ENCODE measurements around the gene PLCB4. TPM values are rescaled to one million over a fixed set of nuclear protein-coding genes. Genes with fewer than 3 reads are reported as not detected.

PLCB4 gene
- total and polyA plus RNA-seq, 5 donors, result 9.4 to 42.2 (median 27.7) TPM

DNA sequence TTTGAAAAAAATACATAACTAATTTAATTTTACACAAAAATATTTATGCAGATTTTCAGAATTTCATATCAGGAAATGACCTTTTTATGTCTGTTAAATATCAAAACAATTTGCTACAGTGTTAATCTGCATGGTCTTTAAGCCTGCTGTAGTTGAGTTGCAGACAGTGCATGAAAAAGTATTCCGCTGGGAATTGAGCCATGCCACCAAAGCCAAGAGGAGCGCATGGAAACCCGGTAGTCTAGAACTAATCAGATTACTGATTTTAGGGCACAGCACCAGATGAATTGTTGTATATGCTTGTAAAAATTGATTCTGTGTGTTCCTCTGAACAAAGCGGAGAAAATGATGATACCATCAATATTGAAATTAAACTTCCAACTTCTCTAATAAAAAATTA, 411.2 kb downstream of the PLCB4 start:
- Histone ChIP-seq H3K4me1 (ENCODE audit: control insufficient read depth, insufficient read depth, low read length) (no peaks in the 10 kb centered on the region), H3K27me3 (ENCODE audit: control insufficient read depth, insufficient read depth) (no peaks in the 10 kb centered on the region), H3K27ac (ENCODE audit: low read length) (no peak overlapping the region), H3K9me3 (ENCODE audit: control insufficient read depth, low read length) (no peaks in the 10 kb centered on the region), H3K4me3 (ENCODE audit: low read length) (no peak overlapping the region)
- DNase-seq, result no peak
- intact Hi-C loops (cut with DNase I), result no loop called here
- 87% methylated on average over 4 of the region's 4 CpGs for WGBS
- ATAC-seq, result no peak

DNA sequence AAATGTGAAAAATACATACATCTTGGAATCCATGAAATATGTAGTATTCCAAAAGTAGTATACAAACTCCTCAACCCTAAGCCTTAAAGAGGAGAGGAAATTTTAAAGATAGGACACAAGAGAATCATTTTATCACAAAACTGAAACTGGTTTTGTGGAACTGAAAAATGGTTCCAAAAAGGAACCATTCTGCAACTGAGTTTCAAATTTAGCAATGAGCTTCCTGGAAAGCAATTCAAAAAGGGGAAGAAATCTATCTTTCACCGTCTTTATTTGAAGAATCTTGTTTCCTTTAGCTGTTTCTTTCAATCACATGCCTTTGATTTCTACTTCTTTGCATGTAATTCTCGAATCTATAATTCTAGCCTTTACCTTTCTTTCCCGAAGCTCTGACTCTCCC, 413.3 kb downstream of the PLCB4 start:
- H3K4me3 ChIP-seq (ENCODE audit: low read length), result no peak overlapping the region
- no peak for ATAC-seq
- no peaks in the 10 kb centered on the region for H3K4me1 ChIP-seq (ENCODE audit: control insufficient read depth, insufficient read depth, low read length)
- DNase-seq, result no peak
- no peaks in the 10 kb centered on the region for H3K9me3 ChIP-seq (ENCODE audit: control insufficient read depth, low read length)
- no peak overlapping the region for H3K27ac ChIP-seq (ENCODE audit: low read length)
- WGBS, result 83% methylated on average over 3 of the region's 3 CpGs
- no peaks in the 10 kb centered on the region for H3K27me3 ChIP-seq (ENCODE audit: control insufficient read depth, insufficient read depth)
- intact Hi-C loops (cut with DNase I), result no loop called here

DNA sequence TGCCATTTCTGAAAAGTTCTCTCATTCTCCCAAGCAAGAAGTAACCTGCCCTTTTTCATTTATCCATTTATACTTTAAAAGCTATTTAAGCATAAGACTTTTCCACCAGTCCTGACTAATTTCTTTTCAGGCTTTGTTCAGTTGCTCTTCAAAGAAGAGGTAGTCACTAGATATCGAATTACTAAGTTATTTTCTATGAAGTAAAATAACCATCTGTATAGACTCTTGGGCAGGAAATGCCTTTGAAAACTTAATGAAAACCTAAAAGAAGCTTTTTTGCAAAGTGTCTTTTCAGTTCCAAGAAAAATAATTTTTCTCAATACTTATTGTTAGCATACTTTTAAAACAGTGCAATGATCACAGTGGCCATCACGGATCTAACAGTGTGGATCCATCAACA, 414.2 kb downstream of the PLCB4 start:
- DNase-seq (no peak), ATAC-seq (no peak)
- Histone ChIP-seq H3K4me1 (ENCODE audit: control insufficient read depth, insufficient read depth, low read length) (no peaks in the 10 kb centered on the region), H3K27me3 (ENCODE audit: control insufficient read depth, insufficient read depth) (no peaks in the 10 kb centered on the region), H3K4me3 (ENCODE audit: low read length) (no peak overlapping the region), H3K9me3 (ENCODE audit: control insufficient read depth, low read length) (no peaks in the 10 kb centered on the region), H3K27ac (ENCODE audit: low read length) (no peak overlapping the region)
- 72% methylated on average over 2 of the region's 2 CpGs for WGBS
- intact Hi-C loops (cut with DNase I), result no loop called here

DNA sequence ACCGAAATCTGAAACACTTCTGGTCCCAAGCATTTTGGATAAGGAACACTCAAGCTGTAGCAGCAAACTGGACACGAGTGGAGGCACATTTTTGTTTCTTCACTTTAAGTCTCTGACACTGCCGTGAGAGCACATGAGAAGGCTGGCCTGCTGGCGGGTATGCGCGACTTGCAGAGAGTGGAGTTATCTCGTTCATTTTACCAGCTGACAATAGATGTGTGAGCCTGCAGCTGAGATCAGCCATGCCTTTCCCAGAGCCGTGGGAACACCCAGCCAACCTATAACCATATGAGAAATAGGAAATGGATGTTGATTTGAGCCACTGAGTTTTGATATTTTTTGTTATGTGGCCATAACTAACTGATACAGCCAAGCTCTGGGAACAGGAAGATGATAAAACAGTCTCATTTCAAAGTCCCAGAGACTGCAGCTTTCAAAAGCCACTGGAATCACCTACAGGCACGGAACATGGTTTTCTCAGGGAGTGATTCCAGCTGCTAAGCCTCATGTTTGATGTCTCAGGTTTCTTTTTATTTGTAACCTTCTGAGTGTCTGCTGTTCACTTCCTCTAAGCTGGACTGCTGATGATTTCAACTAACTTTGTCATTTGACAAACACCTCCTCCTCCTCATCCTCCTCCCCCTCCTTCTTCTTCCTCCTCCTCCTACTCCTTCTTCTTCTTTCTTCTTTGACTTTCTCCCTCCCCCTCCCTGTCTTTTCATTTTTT, 416.9 kb downstream of the PLCB4 start:
- DNase-seq (no peak), ATAC-seq (no peak)
- H3K27me3 ChIP-seq (ENCODE audit: control insufficient read depth, insufficient read depth), result no peaks in the 10 kb centered on the region
- 64% methylated on average over 9 of the region's 9 CpGs for WGBS
- no peaks in the 10 kb centered on the region for H3K4me1 ChIP-seq (ENCODE audit: control insufficient read depth, insufficient read depth, low read length)
- H3K9me3 ChIP-seq (ENCODE audit: control insufficient read depth, low read length), result no peaks in the 10 kb centered on the region
- intact Hi-C loops (cut with DNase I), result no loop called here
- H3K4me3 ChIP-seq (ENCODE audit: low read length), result no peak overlapping the region
- no peak overlapping the region for H3K27ac ChIP-seq (ENCODE audit: low read length)

DNA sequence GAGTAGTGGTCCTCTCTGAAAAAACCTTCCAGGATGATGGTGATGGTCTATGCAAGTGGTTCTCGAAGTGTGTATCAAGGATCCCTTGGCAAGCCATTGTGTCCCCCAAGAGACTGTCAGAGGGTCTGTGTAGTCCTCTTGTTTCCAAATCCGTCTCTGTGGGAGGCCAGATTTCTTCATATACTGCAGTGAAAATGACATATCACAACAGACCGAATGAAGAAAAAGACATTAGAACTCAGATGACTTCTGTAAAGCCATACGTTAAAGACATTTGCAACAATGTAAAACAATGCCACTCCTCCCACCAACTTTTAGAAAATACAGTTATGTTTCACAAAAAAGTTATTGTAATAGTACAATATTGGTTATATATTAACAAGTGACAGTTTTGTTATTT, 418.3 kb downstream of the PLCB4 start:
- ATAC-seq (no peak), DNase-seq (no peak)
- H3K4me3 ChIP-seq (ENCODE audit: low read length), result no peak overlapping the region
- intact Hi-C loops (cut with DNase I), result no loop called here
- H3K4me1 ChIP-seq (ENCODE audit: control insufficient read depth, insufficient read depth, low read length), result no peaks in the 10 kb centered on the region
- no peak overlapping the region for H3K27ac ChIP-seq (ENCODE audit: low read length)
- WGBS, result 79% methylated on average over 4 of the region's 4 CpGs
- H3K9me3 ChIP-seq (ENCODE audit: control insufficient read depth, low read length), result no peaks in the 10 kb centered on the region
- no peaks in the 10 kb centered on the region for H3K27me3 ChIP-seq (ENCODE audit: control insufficient read depth, insufficient read depth)

DNA sequence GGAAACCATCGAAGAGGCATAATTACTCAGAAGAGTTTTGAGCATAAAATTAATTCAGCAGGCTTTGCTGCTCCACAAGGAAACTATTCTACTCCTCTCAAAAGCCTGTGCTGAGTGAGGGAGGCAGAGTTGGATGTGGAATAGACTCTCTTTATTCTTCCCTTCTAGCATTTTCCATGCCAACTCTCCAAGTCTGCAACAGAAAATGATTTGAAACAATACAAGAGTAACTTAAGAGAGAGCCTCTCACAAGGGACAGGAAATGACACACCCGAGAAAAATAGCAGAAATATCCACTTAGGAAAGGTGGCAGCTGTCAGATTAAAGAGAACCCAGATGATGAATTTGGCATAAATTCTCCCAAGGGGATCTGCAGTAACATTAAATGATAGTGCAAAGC, 419.2 kb downstream of the PLCB4 start:
- DNase-seq (no peak), ATAC-seq (no peak)
- WGBS, result 45% methylated on average over 2 of the region's 2 CpGs
- Histone ChIP-seq H3K9me3 (ENCODE audit: control insufficient read depth, low read length) (no peaks in the 10 kb centered on the region), H3K27ac (ENCODE audit: low read length) (no peak overlapping the region), H3K4me1 (ENCODE audit: control insufficient read depth, insufficient read depth, low read length) (no peaks in the 10 kb centered on the region), H3K4me3 (ENCODE audit: low read length) (no peak overlapping the region), H3K27me3 (ENCODE audit: control insufficient read depth, insufficient read depth) (no peaks in the 10 kb centered on the region)
- intact Hi-C loops (cut with DNase I), result no loop called here

DNA sequence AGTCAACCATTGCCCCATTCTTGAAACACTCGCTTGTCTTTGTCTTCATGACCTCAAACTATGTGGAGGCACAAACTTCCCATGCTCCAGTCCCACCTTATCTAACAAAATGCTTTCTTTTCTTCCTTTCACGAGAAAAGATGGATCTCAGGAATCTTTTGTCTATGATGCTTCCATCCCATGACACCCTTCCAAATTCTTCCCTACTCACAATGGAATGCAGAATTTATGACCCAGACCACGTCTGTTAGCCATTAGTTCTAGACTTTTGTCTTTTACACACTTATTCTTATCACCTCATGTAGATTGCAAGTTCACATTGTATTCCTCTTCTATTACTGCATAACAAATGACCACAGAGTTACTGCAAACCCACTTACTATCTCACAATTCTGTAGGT, 421.3 kb downstream of the PLCB4 start:
- no peak for ATAC-seq
- no peak overlapping the region for H3K4me3 ChIP-seq (ENCODE audit: low read length)
- H3K4me1 ChIP-seq (ENCODE audit: control insufficient read depth, insufficient read depth, low read length), result no peaks in the 10 kb centered on the region
- H3K27me3 ChIP-seq (ENCODE audit: control insufficient read depth, insufficient read depth), result no peaks in the 10 kb centered on the region
- no peaks in the 10 kb centered on the region for H3K9me3 ChIP-seq (ENCODE audit: control insufficient read depth, low read length)
- intact Hi-C loops (cut with DNase I), result no loop called here
- DNase-seq, result no peak
- 80% methylated on average over 3 of the region's 3 CpGs for WGBS
- no peak overlapping the region for H3K27ac ChIP-seq (ENCODE audit: low read length)

DNA sequence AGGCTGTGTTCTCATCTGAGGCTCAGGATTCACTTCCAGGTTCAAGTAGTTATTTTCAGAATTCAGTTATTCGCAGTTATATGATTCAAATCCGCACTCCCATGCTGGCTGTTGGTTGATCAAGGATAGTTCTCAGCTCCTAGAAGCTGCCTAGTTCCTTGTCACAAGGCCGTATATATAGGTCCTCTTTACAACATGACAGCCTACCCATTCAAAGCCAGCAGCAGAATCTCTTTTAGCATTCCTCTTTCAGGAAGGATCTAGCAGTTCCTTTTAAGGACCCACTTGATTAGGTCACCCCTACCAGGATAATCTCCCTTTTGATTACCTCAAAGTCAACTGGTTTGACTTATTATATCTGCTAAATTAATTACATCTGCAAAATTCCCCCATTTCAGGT, 421.7 kb downstream of the PLCB4 start:
- DNase-seq, result no peak
- Histone ChIP-seq H3K27me3 (ENCODE audit: control insufficient read depth, insufficient read depth) (no peaks in the 10 kb centered on the region), H3K4me1 (ENCODE audit: control insufficient read depth, insufficient read depth, low read length) (no peaks in the 10 kb centered on the region), H3K4me3 (ENCODE audit: low read length) (no peak overlapping the region), H3K27ac (ENCODE audit: low read length) (no peak overlapping the region), H3K9me3 (ENCODE audit: control insufficient read depth, low read length) (no peaks in the 10 kb centered on the region)
- intact Hi-C loops (cut with DNase I), result no loop called here
- no peak for ATAC-seq
- 92% methylated on average over 3 of the region's 3 CpGs for WGBS

DNA sequence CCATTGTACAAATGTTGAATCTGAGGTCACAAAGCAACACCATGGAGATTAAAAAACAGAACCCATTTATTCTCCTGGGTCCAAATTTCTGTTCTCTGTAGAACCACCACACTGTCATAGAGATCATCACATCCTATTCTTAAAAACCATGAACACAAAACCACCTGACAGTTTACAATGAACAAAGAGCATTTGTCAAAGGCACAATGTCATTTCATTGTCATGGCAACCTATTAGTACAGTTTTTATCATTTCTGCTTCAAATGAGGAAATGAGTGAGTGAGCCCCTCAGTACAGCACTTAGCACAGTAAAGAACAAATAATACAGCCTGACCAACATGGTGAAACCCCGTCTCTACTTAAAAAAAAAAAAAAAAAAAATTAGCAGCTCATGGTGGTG, 422.4 kb downstream of the PLCB4 start:
- H3K9me3 ChIP-seq (ENCODE audit: control insufficient read depth, low read length), result no peaks in the 10 kb centered on the region
- no peak for DNase-seq
- ATAC-seq, result no peak
- H3K4me3 ChIP-seq (ENCODE audit: low read length), result no peak overlapping the region
- no peaks in the 10 kb centered on the region for H3K27me3 ChIP-seq (ENCODE audit: control insufficient read depth, insufficient read depth)
- 81% methylated on average over 1 of the region's 1 CpG for WGBS
- intact Hi-C loops (cut with DNase I), result no loop called here
- H3K4me1 ChIP-seq (ENCODE audit: control insufficient read depth, insufficient read depth, low read length), result no peaks in the 10 kb centered on the region
- H3K27ac ChIP-seq (ENCODE audit: low read length), result no peak overlapping the region

DNA sequence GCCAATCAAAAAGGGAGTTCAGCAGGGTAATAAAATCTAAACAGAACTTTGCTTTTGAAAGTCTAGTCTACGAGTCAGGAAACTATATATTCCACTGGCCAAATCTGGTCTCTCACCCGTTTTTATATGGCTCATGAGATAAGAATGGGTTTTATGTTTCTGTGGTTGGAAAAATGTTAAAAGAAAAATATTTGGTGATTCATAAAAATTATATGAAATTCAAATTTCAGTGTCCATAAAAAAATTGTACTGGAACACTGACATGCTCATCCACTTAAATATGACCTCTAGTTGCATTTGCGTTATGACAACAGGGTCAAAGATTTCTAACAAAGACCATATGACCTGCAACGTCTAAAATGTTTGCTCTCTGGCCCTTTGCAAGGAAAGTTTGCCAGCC, 423.2 kb downstream of the PLCB4 start:
- no peak for ATAC-seq
- H3K27ac ChIP-seq (ENCODE audit: low read length), result no peak overlapping the region
- no peaks in the 10 kb centered on the region for H3K27me3 ChIP-seq (ENCODE audit: control insufficient read depth, insufficient read depth)
- H3K4me3 ChIP-seq (ENCODE audit: low read length), result no peak overlapping the region
- intact Hi-C loops (cut with DNase I), result no loop called here
- H3K4me1 ChIP-seq (ENCODE audit: control insufficient read depth, insufficient read depth, low read length), result no peaks in the 10 kb centered on the region
- 77% methylated on average over 4 of the region's 4 CpGs for WGBS
- H3K9me3 ChIP-seq (ENCODE audit: control insufficient read depth, low read length), result no peaks in the 10 kb centered on the region
- DNase-seq, result no peak

DNA sequence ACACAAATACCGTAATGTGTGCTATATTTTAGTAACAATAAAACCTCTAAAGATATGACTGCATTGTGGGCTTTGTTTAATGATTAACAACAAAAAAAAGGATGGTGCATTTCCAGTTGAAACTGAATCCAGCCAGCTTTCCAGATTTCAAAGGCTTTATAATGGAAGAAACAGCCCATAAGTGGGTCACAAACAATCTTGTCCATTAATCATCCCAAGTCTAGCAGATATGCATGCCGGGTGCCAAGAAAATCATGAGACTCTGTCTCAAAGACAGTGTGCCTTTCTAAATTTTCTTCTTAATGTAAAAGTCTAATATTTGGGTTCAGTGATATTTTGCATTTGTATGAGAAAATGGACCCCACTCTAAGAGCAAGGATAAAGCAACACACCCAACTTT, 424.9 kb downstream of the PLCB4 start:
- DNase-seq (no peak), ATAC-seq (no peak)
- intact Hi-C loops (cut with DNase I), result no loop called here
- H3K9me3 ChIP-seq (ENCODE audit: control insufficient read depth, low read length), result no peaks in the 10 kb centered on the region
- no peak overlapping the region for H3K4me3 ChIP-seq (ENCODE audit: low read length)
- H3K27ac ChIP-seq (ENCODE audit: low read length), result no peak overlapping the region
- H3K4me1 ChIP-seq (ENCODE audit: control insufficient read depth, insufficient read depth, low read length), result no peaks in the 10 kb centered on the region
- no peaks in the 10 kb centered on the region for H3K27me3 ChIP-seq (ENCODE audit: control insufficient read depth, insufficient read depth)
- 79% methylated on average over 2 of the region's 2 CpGs for WGBS

DNA sequence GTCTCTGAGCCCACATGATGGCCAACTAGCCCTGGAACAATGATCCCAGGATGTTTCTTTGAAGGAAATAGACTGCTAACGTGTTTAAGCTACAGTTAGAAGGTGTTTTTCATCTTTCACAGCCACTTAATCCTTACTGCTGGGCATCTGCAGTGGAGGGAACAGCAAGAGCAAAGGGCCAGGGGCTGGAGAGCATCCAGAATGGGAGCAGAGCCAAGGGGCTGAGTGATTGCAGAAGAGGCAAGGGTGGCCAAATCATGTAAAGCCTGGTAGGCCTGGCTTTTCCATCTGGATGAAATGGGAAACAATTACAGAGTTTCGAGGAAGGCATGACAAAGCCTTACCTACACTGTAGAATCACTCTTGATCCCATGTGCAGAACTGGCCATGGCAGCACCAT, 426.8 kb downstream of the PLCB4 start:
- intact Hi-C loops (cut with DNase I), result no loop called here
- WGBS, result 69% methylated on average over 2 of the region's 2 CpGs

More for the DNA sequence above, 426.8 kb downstream of the PLCB4 start:
- Histone ChIP-seq H3K27me3 (ENCODE audit: control insufficient read depth, insufficient read depth) (no peaks in the 10 kb centered on the region), H3K27ac (ENCODE audit: low read length) (no peak overlapping the region), H3K4me1 (ENCODE audit: control insufficient read depth, insufficient read depth, low read length) (no peaks in the 10 kb centered on the region), H3K9me3 (ENCODE audit: control insufficient read depth, low read length) (no peaks in the 10 kb centered on the region), H3K4me3 (ENCODE audit: low read length) (no peak overlapping the region)
- ATAC-seq (no peak), DNase-seq (peak in 1 of 3 donors; percentile 21)
